ENCODE measurements around the gene GIT2.

Gene GIT2

DNA sequence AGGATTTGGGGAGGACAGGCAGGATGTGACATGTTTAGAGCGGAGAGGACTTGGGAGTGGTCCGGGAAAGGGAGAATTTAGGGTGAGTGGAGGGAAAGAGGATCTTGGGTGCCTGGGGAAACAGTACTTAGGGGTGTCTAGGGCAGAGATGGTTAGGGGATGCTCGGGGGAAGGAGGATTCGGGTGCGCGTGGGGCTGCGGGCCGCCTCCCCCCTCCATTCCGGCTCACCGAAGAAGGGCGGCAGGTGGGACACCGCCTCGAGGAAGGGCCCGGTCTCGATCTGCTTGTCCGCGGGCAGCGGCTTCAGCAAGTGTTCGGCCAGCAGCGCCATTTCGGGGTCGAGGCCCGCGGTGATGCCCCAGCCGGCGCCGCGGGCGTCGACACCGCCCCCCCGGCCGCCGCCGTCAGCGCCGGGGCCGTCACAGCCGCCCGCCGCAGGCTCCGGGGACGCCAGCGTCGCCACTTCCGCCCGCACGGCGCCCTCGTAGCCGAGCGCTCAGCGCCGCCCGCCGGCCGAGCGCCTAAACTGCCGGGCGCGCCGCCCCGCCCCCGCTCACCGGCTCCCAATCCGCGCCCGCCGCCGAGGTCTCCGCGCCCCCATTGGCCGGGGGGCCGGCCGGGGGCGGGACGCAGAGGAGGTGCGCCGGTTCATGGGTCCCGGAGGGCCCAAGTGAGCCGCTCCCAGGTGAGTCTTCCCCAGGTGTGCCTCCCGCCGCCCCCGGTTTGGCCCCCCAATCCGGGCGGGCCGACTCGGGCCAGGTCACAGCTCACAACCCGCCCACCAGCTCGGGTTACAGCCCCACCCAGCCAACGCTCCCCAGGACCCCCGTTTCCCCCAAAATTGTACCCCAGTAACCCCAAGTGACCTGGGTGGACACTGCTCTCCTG is 115.9 kb downstream of the GIT2 start, which contains the start of gene GLTP:
TSS of gene GLTP (minus strand) at position 499 of the 889 bp plus-strand sequence. CDS start at position 332, 167 bp downstream.
- H3K4me3 ChIP-seq (ENCODE audit: low read length): peak within 1 kb of the TSS; percentile 81
- H3K9me2 ChIP-seq (replicated peaks; ENCODE audit: control insufficient read depth, low read length): no peaks in the 10 kb centered on the region
- H3K27me3 ChIP-seq (ENCODE audit: control insufficient read depth, low read length): peaks cover 5% of the 10 kb centered on the region; the same call in 1 of the 2 replicates
- H4K20me1 ChIP-seq (ENCODE audit: control insufficient read depth, insufficient read depth, low read depth, low read length): no peaks in the 10 kb centered on the region
- H3K27ac ChIP-seq (ENCODE audit: low read depth, low read length): no peak within 1 kb of the TSS
- no peaks in the 10 kb centered on the region for H3K36me3 ChIP-seq (ENCODE audit: control insufficient read depth, low read length)
- H3K9me3 ChIP-seq (ENCODE audit: control insufficient read depth, insufficient read depth, low read length): no peaks in the 10 kb centered on the region
- H3F3A ChIP-seq (ENCODE audit: control insufficient read depth, insufficient read depth): no peaks in the 10 kb centered on the region
- H3K4me1 ChIP-seq (ENCODE audit: control insufficient read depth, low read length): peaks cover 46% of the 10 kb centered on the region
- TF ChIP-seq EZH2phosphoT487 (IDR thresholded peaks at IDR 0.05; ENCODE audit: borderline replicate concordance, low read length): no peak
- TF ChIP-seq, protein P1, sequence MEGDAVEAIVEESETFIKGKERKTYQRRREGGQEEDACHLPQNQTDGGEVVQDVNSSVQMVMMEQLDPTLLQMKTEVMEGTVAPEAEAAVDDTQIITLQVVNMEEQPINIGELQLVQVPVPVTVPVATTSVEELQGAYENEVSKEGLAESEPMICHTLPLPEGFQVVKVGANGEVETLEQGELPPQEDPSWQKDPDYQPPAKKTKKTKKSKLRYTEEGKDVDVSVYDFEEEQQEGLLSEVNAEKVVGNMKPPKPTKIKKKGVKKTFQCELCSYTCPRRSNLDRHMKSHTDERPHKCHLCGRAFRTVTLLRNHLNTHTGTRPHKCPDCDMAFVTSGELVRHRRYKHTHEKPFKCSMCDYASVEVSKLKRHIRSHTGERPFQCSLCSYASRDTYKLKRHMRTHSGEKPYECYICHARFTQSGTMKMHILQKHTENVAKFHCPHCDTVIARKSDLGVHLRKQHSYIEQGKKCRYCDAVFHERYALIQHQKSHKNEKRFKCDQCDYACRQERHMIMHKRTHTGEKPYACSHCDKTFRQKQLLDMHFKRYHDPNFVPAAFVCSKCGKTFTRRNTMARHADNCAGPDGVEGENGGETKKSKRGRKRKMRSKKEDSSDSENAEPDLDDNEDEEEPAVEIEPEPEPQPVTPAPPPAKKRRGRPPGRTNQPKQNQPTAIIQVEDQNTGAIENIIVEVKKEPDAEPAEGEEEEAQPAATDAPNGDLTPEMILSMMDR (IDR thresholded peaks at IDR 0.05; ENCODE audit: low read depth, low read length, poor library complexity, severe bottlenecking): no peak
- H3K79me2 ChIP-seq (ENCODE audit: control insufficient read depth, low read length): peaks cover 14% of the 10 kb centered on the region
- H3K4me2 ChIP-seq (ENCODE audit: low read length): peak within 1 kb of the TSS; percentile 94
